Subcutaneous adipose tissue (tissue), 4 donors: ENCODE measurements around the gene ZNF536. TPM values are rescaled to one million over a fixed set of nuclear protein-coding genes. Genes with fewer than 3 reads are reported as not detected.

Experiments used
- CTCF ChIP-seq: fragments of 450-650 bp; IDR thresholded peaks from one replicate; pipeline ENCODE4 v1.5.1; 2016; ENCODE audit warnings: low read depth, mild to moderate bottlenecking, control low read depth, antibody characterized with exemption, moderate library complexity
- total RNA-seq, 4 donors: library from RNA; depleted of rRNA; stranded (reverse); fragments of >200 nt; gene quantifications; one replicate each; pipeline ENCODE4 v1.1.0, GENCODE V29; 2016

The ZNF536 gene
- total RNA-seq, 4 donors from 2014 or later: under 0.01 to 0.17 TPM; not detected in 2

- TF ChIP-seq CTCF: no peak
These were observed 44.2 kb downstream of the ZNF536 start for GRCh38 chr19:30416375-30416774.

GRCh38 chr19:30419568-30420180 lies 47.5 kb downstream of the ZNF536 start:
- TF ChIP-seq CTCF: no peak

- no peak for TF ChIP-seq CTCF
These were observed 48.1 kb downstream of the ZNF536 start for GRCh38 chr19:30420316-30420715.

GRCh38 chr19:30420881-30421280 lies 48.7 kb downstream of the ZNF536 start:
- no peak for TF ChIP-seq CTCF

GRCh38 chr19:30421571-30421970 lies 49.4 kb downstream of the ZNF536 start:
- TF ChIP-seq CTCF: no peak

- TF ChIP-seq CTCF: no peak
These were observed 51.3 kb downstream of the ZNF536 start for GRCh38 chr19:30423481-30423880.

GRCh38 chr19:30425885-30426838 lies 54.0 kb downstream of the ZNF536 start:
- no peak for TF ChIP-seq CTCF
